Adrenal gland (tissue), 5 donors: ENCODE measurements around the gene GJB1.

ENCODE experiments used
- POLR2A ChIP-seq, 2 donors: fragments of 450-650 bp; IDR thresholded peaks; one replicate each; pipeline ENCODE4 v1.6.1; 2017; ENCODE audit warnings: antibody characterized with exemption in 2 of 2, mild to moderate bottlenecking in 2 of 2, moderate library complexity in 1 of 2
- TF ChIP-seq, protein P1 (sequence below), 6 experiments: fragments of 450-650 bp in 4 of 6; fragments of 200-600 bp in 2 of 6; sonication (generic) in 1 of 6; IDR thresholded peaks; 1 replicate in 5 of 6; 2 replicates in 1 of 6; pipeline versions ENCODE4 v1.5.1 to v1.8.0; 2016 to 2021; ENCODE audit warnings: antibody characterized with exemption in 6 of 6, mild to moderate bottlenecking in 2 of 6, moderate library complexity in 1 of 6
- donor health status: DM: no; HTN: no; CAD: no.

DNA sequence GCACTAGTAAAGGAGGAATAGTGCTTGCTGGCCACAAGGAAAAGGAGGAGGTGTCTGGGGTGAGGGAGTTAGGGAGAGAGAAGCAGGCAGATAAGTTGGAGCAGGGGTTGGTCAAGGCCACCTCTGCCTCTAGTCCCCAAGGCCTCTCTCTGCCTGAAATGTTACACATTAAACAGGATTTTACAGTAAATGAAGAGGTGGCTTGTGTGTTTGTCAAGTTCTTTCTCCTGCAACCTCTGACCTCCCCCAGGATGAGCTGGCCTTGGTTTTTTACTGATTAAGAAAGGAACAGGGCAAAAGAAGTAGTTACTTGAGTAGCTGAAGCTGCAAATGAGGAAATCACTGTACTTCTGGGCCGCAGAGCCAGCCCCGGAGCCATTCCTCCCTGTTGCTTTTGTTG, 2.0 kb downstream of the GJB1 start:
- TF ChIP-seq, protein P1, sequence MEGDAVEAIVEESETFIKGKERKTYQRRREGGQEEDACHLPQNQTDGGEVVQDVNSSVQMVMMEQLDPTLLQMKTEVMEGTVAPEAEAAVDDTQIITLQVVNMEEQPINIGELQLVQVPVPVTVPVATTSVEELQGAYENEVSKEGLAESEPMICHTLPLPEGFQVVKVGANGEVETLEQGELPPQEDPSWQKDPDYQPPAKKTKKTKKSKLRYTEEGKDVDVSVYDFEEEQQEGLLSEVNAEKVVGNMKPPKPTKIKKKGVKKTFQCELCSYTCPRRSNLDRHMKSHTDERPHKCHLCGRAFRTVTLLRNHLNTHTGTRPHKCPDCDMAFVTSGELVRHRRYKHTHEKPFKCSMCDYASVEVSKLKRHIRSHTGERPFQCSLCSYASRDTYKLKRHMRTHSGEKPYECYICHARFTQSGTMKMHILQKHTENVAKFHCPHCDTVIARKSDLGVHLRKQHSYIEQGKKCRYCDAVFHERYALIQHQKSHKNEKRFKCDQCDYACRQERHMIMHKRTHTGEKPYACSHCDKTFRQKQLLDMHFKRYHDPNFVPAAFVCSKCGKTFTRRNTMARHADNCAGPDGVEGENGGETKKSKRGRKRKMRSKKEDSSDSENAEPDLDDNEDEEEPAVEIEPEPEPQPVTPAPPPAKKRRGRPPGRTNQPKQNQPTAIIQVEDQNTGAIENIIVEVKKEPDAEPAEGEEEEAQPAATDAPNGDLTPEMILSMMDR (IDR thresholded peaks at IDR 0.05): no peak
- no peak for TF ChIP-seq POLR2A (IDR thresholded peaks at IDR 0.05)
